NCI-H2081 (cell line): ENCODE data around the gene PBX1.

ENCODE experiments used
- DNase-seq, 2 experiments: peaks; one replicate each; lab custom pipeline; 2025; lab: John Stamatoyannopoulos, UW

The PBX1 gene

GRCh38 chr1:164668491-164669400, 109.8 kb downstream of the PBX1 start:
- DNase-seq, result no peak

- DNase-seq, result no peak
Observed at GRCh38 chr1:164670026-164670425, 111.0 kb downstream of the PBX1 start.

GRCh38 chr1:164670786-164671185, 111.8 kb downstream of the PBX1 start:
- DNase-seq, result no peak

- DNase-seq, result no peak
Observed at GRCh38 chr1:164671323-164671965, 112.5 kb downstream of the PBX1 start.

- DNase-seq, result no peak
Observed at GRCh38 chr1:164671966-164672571, 113.1 kb downstream of the PBX1 start.

- DNase-seq, result no peak
Observed at GRCh38 chr1:164672588-164672987, 113.6 kb downstream of the PBX1 start.

- DNase-seq, result no peak
Observed at GRCh38 chr1:164673584-164674214, 114.7 kb downstream of the PBX1 start.

- no peak for DNase-seq
Observed at GRCh38 chr1:164675342-164675904, 116.4 kb downstream of the PBX1 start.

GRCh38 chr1:164678136-164678700, 119.2 kb downstream of the PBX1 start:
- DNase-seq, result no peak

- DNase-seq, result no peak
Observed at GRCh38 chr1:164682570-164682969, 123.6 kb downstream of the PBX1 start.

GRCh38 chr1:164683235-164683634, 124.3 kb downstream of the PBX1 start:
- no peak for DNase-seq

- no peak for DNase-seq
Observed at GRCh38 chr1:164685266-164686035, 126.5 kb downstream of the PBX1 start.

- DNase-seq, result no peak
Observed at GRCh38 chr1:164687777-164688176, 128.8 kb downstream of the PBX1 start.

- DNase-seq, result peak in 1 of 2 experiments; percentile 12
Observed at GRCh38 chr1:164688791-164689190, 129.8 kb downstream of the PBX1 start.

- DNase-seq, result no peak
Observed at GRCh38 chr1:164689672-164690511, 130.9 kb downstream of the PBX1 start.

- no peak for DNase-seq
Observed at GRCh38 chr1:164692420-164692819, 133.4 kb downstream of the PBX1 start.

- DNase-seq, result no peak
Observed at GRCh38 chr1:164693564-164694359, 134.8 kb downstream of the PBX1 start.

GRCh38 chr1:164694505-164694904, 135.5 kb downstream of the PBX1 start:
- no peak for DNase-seq
